ENCODE measurements around the gene KDM8.
"Not testable (repeated sequence)": the region's sequence is repeated elsewhere in the genome, so short reads cannot be mapped to it uniquely, and the experiment has no call there.

Gene KDM8

DNA sequence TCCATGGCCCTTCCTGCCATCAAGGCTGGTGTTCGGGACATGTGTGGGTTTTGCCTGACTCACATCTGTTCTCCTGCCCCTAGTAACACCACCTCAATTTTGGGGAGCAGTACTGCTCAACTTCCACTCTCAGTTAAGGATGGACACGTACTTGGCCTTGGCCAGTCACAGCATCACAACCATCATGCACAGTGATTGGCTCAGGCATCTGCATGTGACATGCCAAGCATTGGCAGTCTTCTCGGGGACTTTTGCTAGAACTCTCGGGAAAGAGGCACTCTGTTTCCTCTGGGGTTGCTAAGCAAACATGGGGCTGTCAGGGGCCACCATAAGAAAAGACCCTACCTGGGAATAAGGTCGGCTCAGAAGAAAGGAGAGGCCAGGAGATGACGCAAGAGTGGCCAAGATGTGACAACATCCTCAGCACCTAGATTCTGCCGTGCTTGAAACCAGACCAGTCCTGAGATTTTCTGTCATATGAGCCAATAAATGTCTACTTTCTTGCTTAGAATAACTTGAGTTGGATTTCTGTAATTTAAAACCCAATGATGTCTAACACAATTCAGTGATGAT is 11.9 kb upstream of the KDM8 start:
- no peak for DNase-seq (ENCODE audit: low read depth)

DNA sequence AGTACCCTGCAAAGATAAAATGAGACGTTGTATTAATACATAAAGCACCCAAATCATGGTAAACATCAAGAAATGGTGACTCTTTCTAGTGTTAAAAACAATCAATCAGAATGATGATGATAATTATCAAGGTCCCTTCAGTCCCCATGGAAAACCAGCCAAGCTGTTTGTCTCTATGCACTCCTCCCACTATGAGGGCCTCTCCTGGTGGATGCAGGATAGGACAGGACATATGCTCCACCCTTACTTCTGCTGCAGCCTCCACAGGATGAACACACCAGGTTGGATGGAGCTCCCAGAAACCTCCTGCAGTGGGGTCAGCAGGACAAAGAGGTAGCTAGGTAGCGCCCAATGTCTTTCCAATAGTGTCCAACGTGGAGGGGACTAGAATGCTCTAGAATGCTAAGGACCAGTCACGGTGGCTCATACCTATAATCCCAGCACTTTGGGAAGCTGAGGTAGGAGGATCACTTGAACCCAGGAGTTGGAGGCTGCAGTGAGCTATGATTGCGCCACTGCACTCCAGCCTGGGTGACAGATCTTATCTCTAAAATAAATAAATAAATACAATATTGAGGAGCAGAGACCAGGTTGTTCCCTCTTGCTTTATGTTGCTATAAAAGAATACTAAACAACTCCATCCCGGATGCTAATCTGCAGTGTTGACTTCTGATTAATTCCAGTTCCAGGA is 9.9 kb upstream of the KDM8 start:
- DNase-seq (ENCODE audit: low read depth): no peak

DNA sequence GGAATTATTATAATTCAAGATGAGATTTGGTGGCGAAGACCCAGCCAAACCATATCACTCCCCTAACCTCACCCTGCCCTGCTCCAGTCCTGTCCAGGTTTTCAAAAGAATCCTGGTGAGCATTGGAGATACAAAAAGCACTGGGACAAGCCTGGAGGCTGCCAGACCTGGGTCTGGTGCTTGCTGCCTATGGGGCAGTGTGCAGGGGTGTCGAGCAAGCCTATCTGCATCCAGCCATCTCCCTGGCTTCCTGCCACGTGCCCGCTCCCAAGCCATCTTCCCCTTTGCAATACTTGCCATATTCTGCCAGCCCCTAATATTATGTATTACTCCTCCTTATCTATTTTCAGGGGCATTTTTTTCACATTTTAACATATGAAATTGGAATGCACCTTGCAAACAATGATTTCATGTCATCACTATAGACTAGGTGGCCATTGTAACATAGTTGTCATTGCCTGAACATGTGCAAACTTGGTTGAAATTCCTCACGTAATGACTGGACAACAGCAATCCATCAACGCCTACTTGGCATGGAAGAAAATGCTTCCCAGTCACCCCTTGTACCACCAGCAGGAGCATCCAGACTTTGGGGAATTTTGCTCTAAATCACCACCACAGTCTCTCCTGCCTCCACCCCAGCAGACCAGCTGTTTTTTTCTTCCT is 8.1 kb upstream of the KDM8 start:
- DNase-seq (ENCODE audit: low read depth): no peak

DNA sequence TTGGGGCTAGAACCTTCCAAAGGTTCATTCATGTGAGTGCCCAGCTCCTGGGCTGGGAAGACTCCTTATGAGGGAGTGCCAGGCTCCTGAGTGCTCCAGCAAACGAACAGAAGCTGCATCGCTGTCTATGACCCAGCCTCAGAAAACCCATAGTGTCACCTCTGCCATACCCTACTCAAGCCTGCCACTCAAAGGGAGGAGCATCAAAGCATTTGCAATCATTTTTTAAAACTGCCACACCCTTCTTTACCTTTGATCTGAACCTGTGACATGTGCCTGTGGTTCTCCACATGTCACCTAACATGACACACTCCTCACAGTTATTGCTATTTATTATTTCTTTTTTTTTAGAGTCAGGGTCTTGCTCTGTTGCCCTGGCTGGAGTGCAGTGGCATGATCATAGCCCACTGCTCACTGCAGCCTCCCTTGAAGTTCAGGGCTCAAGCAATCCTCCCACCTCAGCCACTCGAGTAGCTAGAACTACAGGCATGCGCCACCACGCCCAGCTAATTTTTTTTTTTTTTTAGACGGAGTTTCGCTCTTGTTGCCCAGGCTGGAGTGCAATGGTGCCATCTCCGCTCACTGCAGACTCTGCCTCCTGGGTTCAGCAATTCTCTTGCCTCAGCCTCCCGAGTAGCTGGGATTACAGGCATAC is 7.3 kb upstream of the KDM8 start:
- DNase-seq (ENCODE audit: low read depth): peak; percentile 14

DNA sequence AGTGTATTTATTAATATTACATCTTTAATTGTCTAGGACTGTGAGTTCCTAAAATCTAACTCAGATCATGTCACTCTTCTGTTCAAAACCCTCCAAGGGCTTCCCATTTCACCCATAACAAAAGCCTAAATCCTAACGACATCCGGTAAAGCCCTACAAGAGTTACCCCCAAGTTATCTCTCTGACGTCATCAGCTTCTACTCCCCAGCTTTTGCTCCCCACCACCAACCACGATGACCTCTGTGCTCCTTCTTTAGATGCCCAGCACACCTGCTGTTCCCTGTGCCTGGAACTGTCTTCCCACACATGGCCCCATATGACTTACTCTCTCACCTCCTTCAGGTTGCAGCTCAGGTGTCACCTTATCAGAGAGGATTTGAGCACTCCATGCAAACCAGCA is 6.3 kb upstream of the KDM8 start:
- DNase-seq (ENCODE audit: low read depth): no peak

- no peak for DNase-seq (ENCODE audit: low read depth)
These were observed 4.7 kb upstream of the KDM8 start for GRCh38 chr16:27198451-27199234.

DNA sequence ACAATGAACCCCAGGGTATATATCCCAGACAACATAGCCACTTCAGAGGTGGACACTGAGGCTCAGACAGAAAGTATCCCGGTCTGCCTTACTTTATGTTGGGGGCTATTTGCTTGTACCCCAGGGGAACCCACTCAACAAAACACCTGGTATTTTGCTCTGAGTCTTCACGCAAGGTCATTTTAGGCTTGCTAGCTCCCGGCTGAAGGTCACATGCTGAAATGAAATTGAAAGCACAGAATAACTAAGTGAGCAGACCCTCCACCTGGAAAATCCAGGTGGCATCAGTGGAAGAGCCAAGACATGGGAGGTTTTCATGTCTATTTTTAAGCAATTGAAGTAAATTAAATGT is 4.1 kb upstream of the KDM8 start:
- no peak for DNase-seq (ENCODE audit: low read depth)

GRCh38 chr16:27199736-27200135 is 3.6 kb upstream of the KDM8 start:
- DNase-seq (ENCODE audit: low read depth): no peak

DNA sequence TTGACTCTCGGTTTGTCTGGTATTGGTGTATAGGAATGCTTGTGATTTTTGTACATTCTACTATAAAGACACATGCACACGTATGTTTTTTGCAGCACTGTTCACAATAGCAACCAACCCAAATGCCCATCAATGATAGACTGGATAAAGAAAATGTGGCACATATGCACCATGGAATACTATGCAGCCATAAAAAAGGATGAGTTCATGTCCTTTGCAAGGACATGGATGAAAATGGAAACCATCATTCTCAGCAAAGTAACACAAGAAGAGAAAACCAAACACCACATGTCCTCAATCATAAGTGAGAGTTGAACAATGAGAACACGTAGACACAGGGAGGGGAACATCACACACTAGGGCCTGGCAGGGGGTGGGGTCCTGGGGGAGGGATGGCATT is 2.4 kb upstream of the KDM8 start:
- DNase-seq (ENCODE audit: low read depth): not testable (repeated sequence)

- DNase-seq (ENCODE audit: low read depth): peak; percentile 82
These were observed 311 bp upstream of the KDM8 start for GRCh38 chr16:27202923-27203506.

DNA sequence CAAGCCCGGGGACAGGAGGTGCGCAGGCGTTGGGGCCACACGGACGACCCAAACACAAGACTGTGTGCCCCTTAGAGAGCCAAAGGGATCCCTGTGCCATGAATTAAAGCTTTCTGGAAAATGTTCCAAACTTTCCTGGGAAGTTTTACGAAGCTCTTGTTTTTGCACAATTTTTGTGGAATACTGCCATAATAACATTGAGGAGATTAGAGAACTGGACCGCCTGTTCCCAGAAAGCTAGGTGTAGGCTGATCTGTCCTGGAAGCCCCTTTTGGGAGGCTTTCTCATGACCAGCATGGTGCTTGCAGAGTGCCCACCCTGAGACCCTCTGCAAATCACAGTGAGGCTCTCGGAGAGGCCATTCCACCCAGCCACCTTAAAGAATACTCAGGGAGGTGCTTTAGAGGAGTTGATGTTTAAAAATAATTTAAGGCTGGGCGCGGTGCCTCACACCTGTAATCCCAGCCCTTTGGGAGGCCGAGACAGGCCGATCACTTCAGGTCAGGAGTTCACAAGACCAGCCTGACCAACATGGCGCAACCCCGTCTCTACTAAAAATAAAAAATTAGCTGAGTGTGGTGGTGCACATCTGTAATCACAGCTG is 1.1 kb downstream of the KDM8 start:
- no peak for DNase-seq (ENCODE audit: low read depth)

GRCh38 chr16:27205423-27206065 is 2.2 kb downstream of the KDM8 start:
- no peak for DNase-seq (ENCODE audit: low read depth)

GRCh38 chr16:27207121-27207520 is 3.8 kb downstream of the KDM8 start:
- not testable (repeated sequence) for DNase-seq (ENCODE audit: low read depth)

- DNase-seq (ENCODE audit: low read depth): no peak
These were observed 4.9 kb downstream of the KDM8 start for GRCh38 chr16:27208081-27208680.

DNA sequence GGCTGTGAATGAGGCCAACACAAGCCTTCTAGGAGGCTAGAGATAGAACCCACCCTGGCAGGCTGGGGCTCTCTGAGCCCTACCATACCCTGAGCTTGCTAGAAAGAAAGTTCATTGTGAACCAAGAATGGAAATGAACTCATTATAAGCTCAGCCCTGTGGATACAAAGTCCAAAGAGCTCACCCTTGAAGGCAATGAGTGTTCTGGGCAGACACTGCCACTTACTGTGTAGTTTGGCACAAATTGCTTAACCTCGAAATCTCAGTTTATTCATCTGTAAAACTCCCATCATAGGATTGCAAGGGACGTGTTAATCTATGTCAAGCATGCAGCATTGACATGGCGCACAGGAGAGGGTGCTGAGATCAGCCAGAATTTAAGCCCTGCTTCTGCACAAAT is 5.5 kb downstream of the KDM8 start:
- DNase-seq (ENCODE audit: low read depth): no peak

DNA sequence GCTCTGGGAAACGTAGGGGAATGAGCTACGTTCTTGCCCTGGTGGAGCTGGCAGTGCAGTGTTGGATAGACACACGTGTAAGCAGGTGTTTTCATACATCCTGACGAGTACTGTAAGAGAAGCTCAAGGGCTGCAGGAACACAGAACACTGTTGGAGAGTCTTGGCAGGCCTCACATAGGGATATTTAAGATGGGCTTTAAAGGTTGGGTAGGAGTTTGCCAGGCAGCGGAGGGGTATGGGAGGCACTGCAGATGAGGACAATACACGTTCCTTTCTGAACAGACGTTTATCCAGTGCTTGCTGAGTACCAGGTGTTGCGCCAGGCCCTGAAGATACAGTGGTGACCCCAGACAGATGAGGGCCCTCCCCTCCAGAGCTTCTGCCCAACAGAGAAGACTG is 6.3 kb downstream of the KDM8 start:
- no peak for DNase-seq (ENCODE audit: low read depth)

- no peak for DNase-seq (ENCODE audit: low read depth)
These were observed 6.8 kb downstream of the KDM8 start for GRCh38 chr16:27210174-27210573.

DNA sequence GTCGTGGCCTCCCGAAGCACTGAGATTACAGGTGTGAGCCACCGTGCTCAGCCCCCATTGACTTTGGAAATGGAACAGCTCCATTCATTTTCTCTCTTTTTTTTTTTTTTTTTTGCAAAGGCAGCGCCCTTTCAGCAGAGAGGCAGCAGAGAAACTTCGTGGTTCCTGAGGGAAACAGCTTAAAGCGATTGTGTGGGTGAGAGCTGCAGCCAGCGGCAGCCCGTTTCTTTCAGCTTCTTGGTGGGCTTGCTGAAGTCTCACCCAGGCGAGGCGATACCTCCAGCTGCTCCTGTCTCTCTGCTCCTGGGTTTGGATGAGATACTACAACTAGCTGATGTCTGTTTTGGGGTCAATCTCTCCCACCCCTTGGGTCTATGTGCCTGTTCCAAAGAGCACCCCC is 7.7 kb downstream of the KDM8 start:
- DNase-seq (ENCODE audit: low read depth): no peak

GRCh38 chr16:27214084-27214961 is 11.0 kb downstream of the KDM8 start:
- no peak for DNase-seq (ENCODE audit: low read depth)

DNA sequence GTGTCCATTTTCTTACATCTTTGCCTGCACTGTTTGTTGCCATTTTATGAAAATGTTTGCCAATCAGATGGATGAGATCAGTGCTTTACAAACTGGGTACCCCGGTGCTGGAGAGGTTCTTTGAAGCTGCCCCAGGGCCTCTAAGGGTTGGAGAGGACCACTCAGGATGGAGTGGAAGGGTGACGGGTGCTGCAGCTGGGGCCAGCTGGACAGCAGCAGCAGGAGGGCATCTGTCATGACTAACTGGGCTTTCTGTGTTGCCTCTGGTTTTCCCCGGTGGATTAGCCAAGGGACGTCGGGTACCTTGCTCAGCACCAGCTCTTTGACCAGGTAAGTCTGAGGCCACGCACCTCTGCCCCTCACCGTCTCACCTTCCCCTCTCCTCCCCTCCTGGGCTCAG is 12.3 kb downstream of the KDM8 start:
- DNase-seq (ENCODE audit: low read depth): no peak
